ENCODE data around the gene C11orf58.

The C11orf58 gene

GRCh38 chr11:16738193-16738946, at the start of gene C11orf58:
Gene C11orf58 (plus strand): TSS chr11:16738647. CDS start chr11:16738779, 132 bp downstream.
- DNase-seq (ENCODE audit: low read depth), result peak; percentile 97

GRCh38 chr11:16690086-16690485, 48.4 kb upstream of the C11orf58 start:
- DNase-seq (ENCODE audit: low read depth), result no peak

- DNase-seq (ENCODE audit: low read depth), result no peak
These were observed 34.7 kb upstream of the C11orf58 start for GRCh38 chr11:16703795-16704194.

- DNase-seq (ENCODE audit: low read depth), result no peak
These were observed 24.9 kb upstream of the C11orf58 start for GRCh38 chr11:16713594-16713993.

GRCh38 chr11:16722581-16723344, 15.7 kb upstream of the C11orf58 start:
- no peak for DNase-seq (ENCODE audit: low read depth)

GRCh38 chr11:16727806-16728205, 10.6 kb upstream of the C11orf58 start:
- no peak for DNase-seq (ENCODE audit: low read depth)

- no peak for DNase-seq (ENCODE audit: low read depth)
These were observed 642 bp upstream of the C11orf58 start for GRCh38 chr11:16737818-16738192.

- peak; percentile 24 for DNase-seq (ENCODE audit: low read depth)
These were observed 734 bp downstream of the C11orf58 start for GRCh38 chr11:16738947-16739815.

GRCh38 chr11:16741473-16741872, 3.0 kb downstream of the C11orf58 start:
- DNase-seq (ENCODE audit: low read depth), result no peak

- DNase-seq (ENCODE audit: low read depth), result no peak
These were observed 5.0 kb downstream of the C11orf58 start for GRCh38 chr11:16743478-16743877.

- no peak for DNase-seq (ENCODE audit: low read depth)
These were observed 5.8 kb downstream of the C11orf58 start for GRCh38 chr11:16744128-16744725.

GRCh38 chr11:16745950-16746605, 7.6 kb downstream of the C11orf58 start:
- DNase-seq (ENCODE audit: low read depth), result no peak

GRCh38 chr11:16749092-16749491, 10.6 kb downstream of the C11orf58 start:
- no peak for DNase-seq (ENCODE audit: low read depth)

GRCh38 chr11:16749666-16750065, 11.2 kb downstream of the C11orf58 start:
- DNase-seq (ENCODE audit: low read depth), result no peak

- no peak for DNase-seq (ENCODE audit: low read depth)
These were observed 12.0 kb downstream of the C11orf58 start for GRCh38 chr11:16750417-16750816.

GRCh38 chr11:16758382-16759024, 20.1 kb downstream of the C11orf58 start:
- DNase-seq (ENCODE audit: low read depth), result no peak

- peak; percentile 37 for DNase-seq (ENCODE audit: low read depth)
These were observed 21.5 kb downstream of the C11orf58 start for GRCh38 chr11:16759857-16760508.

- DNase-seq (ENCODE audit: low read depth), result peak; percentile 18
These were observed 25.3 kb downstream of the C11orf58 start for GRCh38 chr11:16763746-16764145.

- DNase-seq (ENCODE audit: low read depth), result no peak
These were observed 26.4 kb downstream of the C11orf58 start for GRCh38 chr11:16764888-16765287.

- no peak for DNase-seq (ENCODE audit: low read depth)
These were observed 28.7 kb downstream of the C11orf58 start for GRCh38 chr11:16767137-16767536.
